Measurements from ENCODE around the gene CTSA. TPM values are rescaled to one million over a fixed set of nuclear protein-coding genes. Genes with fewer than 3 reads are reported as not detected.
A peak's percentile ranks its signal among the peaks of the same experiment; 100 is the strongest.

CTSA gene
- total and polyA plus RNA-seq, 9 of the 15 experiments (the other 6 are each of a cell fraction or from before 2014, with no cell fraction given) = 8.8 to 61.7 (median 28.3) TPM

GRCh38 chr20:45842169-45842812 lies 48.8 kb upstream of the CTSA start:
- peak; percentile 33 for TF ChIP-seq NFIC (IDR thresholded peaks at IDR 0.05)
- TF ChIP-seq HINFP (tag; conservative IDR thresholded peaks at IDR 0.05; ENCODE audit: low read depth) = no peak
- peaks cover 31% of the 10 kb centered on the region; the same call in 2 of the 3 replicates for H3K36me3 ChIP-seq (ENCODE audit: control insufficient read depth, insufficient read depth, low read length)
- H3K27me3 ChIP-seq (ENCODE audit: control insufficient read depth in 2 of 2, insufficient read depth in 2 of 2, low read length in 2 of 2) = no peaks in the 10 kb centered on the region
- no peak for FAIRE-seq
- ChIA-PET CTCF (ENCODE audit: low intra/inter-chr PET ratio) (no interaction called here), POLR2A (interaction anchor here (0.7 to 4.9 kb wide), 2 partner anchors 9 to 124 kb away, joined by 3 to 19 read pairs; no protein-coding TSS in a partner anchor)
- no peaks in the 10 kb centered on the region for H3K9me3 ChIP-seq (replicated peaks; ENCODE audit: control insufficient read depth, insufficient read depth, low read depth, low read length)
- no peak overlapping the region for H3K27ac ChIP-seq (ENCODE audit: extremely low read depth, low read depth, low read length)
- TSS peak; percentile 29 for BruUV-seq (replicated peaks)
- 45% methylated on average over 5 of the region's 5 CpGs for whole genome bisulfite sequencing (ENCODE audit: insufficient coverage, low coverage, missing lambda C conversion rate)
- H2AFZ ChIP-seq (ENCODE audit: low read depth, low read length) = no peak overlapping the region
- ATAC-seq = no peak; the same call in 2 of the 3 replicates
- no peak overlapping the region for H3K4me3 ChIP-seq
- no peak for DNase-seq (ENCODE audit: extremely low read depth in 1 of 4, low spot score in 3 of 4)
- H4K20me1 ChIP-seq (replicated peaks; ENCODE audit: control insufficient read depth, insufficient read depth, low read length) = no peaks in the 10 kb centered on the region
- intact Hi-C loops (cut with micrococcal nuclease) (no loop called here), in situ Hi-C loops (cut with MboI) (no loop called here)
- peaks cover 0 to 11% of the 10 kb centered on the region in 2 experiments; a peak in 1 of 5 replicates for H3K4me1 ChIP-seq (replicated peaks in 1 of 2; ENCODE audit: control insufficient read depth in 2 of 2, insufficient read depth in 2 of 2, low read length in 2 of 2)
- no peaks in the 10 kb centered on the region for H3K79me2 ChIP-seq (ENCODE audit: control insufficient read depth, insufficient read depth, low read length)
- H3K9ac ChIP-seq (ENCODE audit: insufficient read depth in 1 of 2, low read depth in 2 of 2, low read length in 2 of 2) = no peak overlapping the region
- no peak overlapping the region for H3K4me2 ChIP-seq (ENCODE audit: insufficient read depth, low read length)
- H3K9me1 ChIP-seq (ENCODE audit: control insufficient read depth, insufficient read depth, low read length) = peaks cover 3% of the 10 kb centered on the region

- WGBS (ENCODE audit: insufficient coverage, low coverage, missing lambda C conversion rate) = 79% methylated on average over 14 of the region's 14 CpGs
- ChIA-PET CTCF (ENCODE audit: low intra/inter-chr PET ratio) (no interaction called here), POLR2A (interaction anchor here (4.9 kb wide), 1 partner anchor 8 kb away, joined by 19 read pairs; no protein-coding TSS in a partner anchor)
- Histone ChIP-seq H3K79me2 (ENCODE audit: control insufficient read depth, insufficient read depth, low read length) (no peaks in the 10 kb centered on the region), H3K4me1 (replicated peaks in 1 of 2; ENCODE audit: control insufficient read depth in 2 of 2, insufficient read depth in 2 of 2, low read length in 2 of 2) (peaks cover 0 to 11% of the 10 kb centered on the region in 2 experiments; a peak in 1 of 5 replicates), H2AFZ (ENCODE audit: low read depth, low read length) (no peak overlapping the region), H3K27ac (ENCODE audit: extremely low read depth, low read depth, low read length) (no peak overlapping the region), H3K36me3 (ENCODE audit: control insufficient read depth, insufficient read depth, low read length) (peaks cover 34% of the 10 kb centered on the region; the same call in 2 of the 3 replicates), H3K9me3 (replicated peaks; ENCODE audit: control insufficient read depth, insufficient read depth, low read depth, low read length) (no peaks in the 10 kb centered on the region), H3K27me3 (ENCODE audit: control insufficient read depth in 2 of 2, insufficient read depth in 2 of 2, low read length in 2 of 2) (no peaks in the 10 kb centered on the region), H3K9ac (ENCODE audit: insufficient read depth in 1 of 2, low read depth in 2 of 2, low read length in 2 of 2) (peak overlapping the region in 1 of 2 experiments; percentile 61; a peak in 1 of 4 replicates), H4K20me1 (replicated peaks; ENCODE audit: control insufficient read depth, insufficient read depth, low read length) (no peaks in the 10 kb centered on the region), H3K4me2 (ENCODE audit: insufficient read depth, low read length) (no peak overlapping the region), H3K9me1 (ENCODE audit: control insufficient read depth, insufficient read depth, low read length) (peaks cover 3% of the 10 kb centered on the region), H3K4me3 (no peak overlapping the region)
- FAIRE-seq = no peak
- no peak for ATAC-seq
- intact Hi-C loops (cut with micrococcal nuclease) (no loop called here), in situ Hi-C loops (cut with MboI) (no loop called here)
- no peak for DNase-seq (ENCODE audit: extremely low read depth in 1 of 4, low spot score in 3 of 4)
- BruUV-seq (replicated peaks) = no TSS peak
- TF ChIP-seq KDM1A (IDR thresholded peaks at IDR 0.05) = no peak
- no peak for TF ChIP-seq ZNF146 (CRISPR knock-in tag; IDR thresholded peaks at IDR 0.05; ENCODE audit: unreplicated experiment)
- TF ChIP-seq SIX5 (IDR thresholded peaks at IDR 0.05; ENCODE audit: borderline replicate concordance in 1 of 2, insufficient read depth in 1 of 2, low read depth in 1 of 2, low read length in 2 of 2) = no peak
- no peak for TF ChIP-seq VEZF1 (CRISPR knock-in tag; IDR thresholded peaks at IDR 0.05)
- no peak for TF ChIP-seq ZNF449 (CRISPR knock-in tag; IDR thresholded peaks at IDR 0.05)
- no peak for TF ChIP-seq ZNF232 (CRISPR knock-in tag; IDR thresholded peaks at IDR 0.05)
- TF ChIP-seq FOSL1 (tag; conservative IDR thresholded peaks at IDR 0.05) = no peak
- TF ChIP-seq RBM25 (IDR thresholded peaks at IDR 0.05; ENCODE audit: low read depth, low read length, severe bottlenecking) = no peak
These were observed 47.6 kb upstream of the CTSA start for GRCh38 chr20:45843506-45843905.

All from K562 (cell line).